Fibroblast of pulmonary artery (primary cell): ENCODE data around the gene PPP1CC.

Experiments used
- DNase-seq: peaks from one replicate; pipeline ENCODE4 v3.0.0-alpha.2; 2010; ENCODE audit warnings: low read depth
- H3K4me3 ChIP-seq: replicated peaks from 2 replicates; pipeline ENCODE4 v1.5.1; 2011; ENCODE audit warnings: low read depth, mild to moderate bottlenecking, control low read depth, low read length, moderate library complexity
- CTCF ChIP-seq: IDR thresholded peaks from 2 replicates; pipeline ENCODE4 v1.5.1; 2011; ENCODE audit warnings: mild to moderate bottlenecking, control low read depth, low read length, inconsistent platforms; ENCODE audit errors: missing control alignments

Gene PPP1CC

GRCh38 chr12:110758922-110759321 lies 16.2 kb upstream of the PPP1CC start:
- no peak overlapping the region for H3K4me3 ChIP-seq
- no peak for TF ChIP-seq CTCF
- DNase-seq = no peak

GRCh38 chr12:110756611-110757010 lies 13.9 kb upstream of the PPP1CC start:
- no peak for TF ChIP-seq CTCF
- no peak overlapping the region for H3K4me3 ChIP-seq
- DNase-seq = no peak

- no peak for TF ChIP-seq CTCF
- DNase-seq = peak; percentile 36
- H3K4me3 ChIP-seq = no peak overlapping the region
Observed at GRCh38 chr12:110754101-110754793, 11.6 kb upstream of the PPP1CC start.

GRCh38 chr12:110750784-110751461 lies 8.2 kb upstream of the PPP1CC start:
- no peak overlapping the region for H3K4me3 ChIP-seq
- no peak for TF ChIP-seq CTCF

GRCh38 chr12:110746550-110746949 lies 3.9 kb upstream of the PPP1CC start:
- DNase-seq = no peak
- no peak for TF ChIP-seq CTCF
- H3K4me3 ChIP-seq = no peak overlapping the region

More at GRCh38 chr12:110750784-110751461, 8.2 kb upstream of the PPP1CC start:
- no peak for DNase-seq

GRCh38 chr12:110745542-110746284 lies 3.0 kb upstream of the PPP1CC start:
- no peak overlapping the region for H3K4me3 ChIP-seq
- no peak for TF ChIP-seq CTCF
- peak; percentile 21 for DNase-seq
